H9 (cell line): Measurements from ENCODE around the gene ADGRG7. TPM values are rescaled to one million over a fixed set of nuclear protein-coding genes. Genes with fewer than 3 reads are reported as not detected.

Experiments used
- DNase-seq: peaks from one replicate; pipeline ENCODE4 v3.0.0-alpha.2; 2017
- H2AFZ ChIP-seq: one replicate; pipeline ENCODE4 v1.6.1; 2013; ENCODE audit warnings: mild to moderate bottlenecking, low read length, control low read depth, moderate library complexity
- H2AK5ac ChIP-seq: 2 replicates; pipeline ENCODE4 v1.6.1; 2013; ENCODE audit warnings: low read length, control low read depth, mixed read lengths; ENCODE audit not compliant: insufficient read length
- H2BK120ac ChIP-seq: one replicate; pipeline ENCODE4 v1.6.1; 2013; ENCODE audit warnings: low read depth, mild to moderate bottlenecking, low read length, control low read depth, inconsistent platforms; ENCODE audit not compliant: poor library complexity, severe bottlenecking
- H2BK12ac ChIP-seq: 2 replicates; pipeline ENCODE4 v1.6.1; 2013; ENCODE audit warnings: low read length, control low read depth, mixed read lengths, low read depth; ENCODE audit not compliant: insufficient read length
- H2BK15ac ChIP-seq: 2 replicates; pipeline ENCODE4 v1.6.1; 2013; ENCODE audit warnings: low read depth, low read length, control low read depth
- H2BK20ac ChIP-seq: one replicate; pipeline ENCODE4 v1.6.1; 2013; ENCODE audit warnings: low read depth, mild to moderate bottlenecking, low read length, control low read depth, inconsistent platforms; ENCODE audit not compliant: poor library complexity, severe bottlenecking
- H2BK5ac ChIP-seq: 2 replicates; pipeline ENCODE4 v1.6.1; 2013; ENCODE audit warnings: low read length, control low read depth, mixed read lengths; ENCODE audit not compliant: insufficient read length
- H3K14ac ChIP-seq: 2 replicates; pipeline ENCODE4 v1.6.1; 2013; ENCODE audit warnings: low read length, control low read depth; ENCODE audit not compliant: insufficient read depth
- H3K18ac ChIP-seq: 2 replicates; pipeline ENCODE4 v1.6.1; 2013; ENCODE audit warnings: low read depth, mild to moderate bottlenecking, mixed read lengths, low read length, control low read depth; ENCODE audit not compliant: insufficient read length
- H3K23ac ChIP-seq: 2 replicates; pipeline ENCODE4 v1.6.1; 2013; ENCODE audit warnings: low read length, control low read depth, mixed read lengths, low read depth; ENCODE audit not compliant: insufficient read length
- H3K23me2 ChIP-seq: 2 replicates; pipeline ENCODE4 v1.6.1; 2013; ENCODE audit warnings: low read depth, mild to moderate bottlenecking, mixed read lengths, low read length, control low read depth; ENCODE audit not compliant: insufficient read length, poor library complexity, severe bottlenecking
- H3K27ac ChIP-seq: 2 replicates; pipeline ENCODE4 v1.5.1; 2013; ENCODE audit warnings: low read length, control low read depth, mixed read lengths, low read depth; ENCODE audit not compliant: insufficient read length
- H3K27me3 ChIP-seq: 2 replicates; pipeline ENCODE4 v1.6.1; 2013; ENCODE audit warnings: low read length, control low read depth, inconsistent platforms; ENCODE audit not compliant: insufficient read depth
- H3K4ac ChIP-seq: 2 replicates; pipeline ENCODE4 v1.6.1; 2013; ENCODE audit warnings: low read depth, mild to moderate bottlenecking, control low read depth, inconsistent platforms, low read length, moderate library complexity
- H3K4me1 ChIP-seq: 2 replicates; pipeline ENCODE4 v1.6.1; 2013; ENCODE audit warnings: low read length, control low read depth, inconsistent platforms; ENCODE audit not compliant: insufficient read depth
- H3K4me2 ChIP-seq: 2 replicates; pipeline ENCODE4 v1.6.1; 2013; ENCODE audit warnings: low read length, control low read depth, mixed read lengths; ENCODE audit not compliant: insufficient read length, insufficient read depth
- H3K56ac ChIP-seq: 2 replicates; pipeline ENCODE4 v1.6.1; 2013; ENCODE audit warnings: low read depth, mild to moderate bottlenecking, mixed read lengths, low read length, control low read depth; ENCODE audit not compliant: insufficient read length
- H3K79me1 ChIP-seq: 2 replicates; pipeline ENCODE4 v1.6.1; 2013; ENCODE audit warnings: low read depth, mild to moderate bottlenecking, moderate library complexity, low read length, control low read depth, inconsistent platforms; ENCODE audit not compliant: insufficient read depth, poor library complexity, severe bottlenecking
- H3K79me2 ChIP-seq: 2 replicates; pipeline ENCODE4 v1.6.1; 2013; ENCODE audit warnings: low read length, control low read depth, inconsistent platforms; ENCODE audit not compliant: insufficient read depth
- H3K9ac ChIP-seq: 2 replicates; pipeline ENCODE4 v1.6.1; 2013; ENCODE audit warnings: low read length, control low read depth, mixed read lengths; ENCODE audit not compliant: insufficient read length; ENCODE audit errors: extremely low read depth
- H3K9me3 ChIP-seq: one replicate; pipeline ENCODE4 v1.6.1; 2013; ENCODE audit warnings: low read depth, low read length, inconsistent platforms; ENCODE audit not compliant: control insufficient read depth
- H3T11ph ChIP-seq: one replicate; pipeline ENCODE4 v1.6.1; 2013; ENCODE audit warnings: mild to moderate bottlenecking, low read length, control low read depth, inconsistent platforms
- H4K20me1 ChIP-seq: one replicate; pipeline ENCODE4 v1.6.1; 2013; ENCODE audit not compliant: control insufficient read depth, insufficient read length, insufficient read depth
- H4K5ac ChIP-seq: 2 replicates; pipeline ENCODE4 v1.6.1; 2013; ENCODE audit warnings: low read depth, mild to moderate bottlenecking, mixed read lengths, low read length, control low read depth; ENCODE audit not compliant: insufficient read length
- H4K8ac ChIP-seq: replicated peaks from 2 replicates; pipeline ENCODE4 v1.6.1; 2013; ENCODE audit warnings: low read length, control low read depth, mixed read lengths, low read depth; ENCODE audit not compliant: insufficient read length
- H4K91ac ChIP-seq: 2 replicates; pipeline ENCODE4 v1.6.1; 2013; ENCODE audit warnings: low read depth, mild to moderate bottlenecking, moderate library complexity, mixed read lengths, low read length, control low read depth; ENCODE audit not compliant: insufficient read length
- H3K27ac Mint-ChIP-seq, 3 experiments: 2 replicates in 2 of 3; 3 replicates in 1 of 3; pipeline ENCODE4 v1.8.0; 2020 to 2021; ENCODE audit warnings: mixed read lengths in 3 of 3, mild to moderate bottlenecking in 1 of 3, moderate library complexity in 1 of 3
- H3K27me3 Mint-ChIP-seq: 2 replicates; pipeline ENCODE4 v1.8.0; 2021; ENCODE audit warnings: low read depth, mild to moderate bottlenecking, moderate library complexity, mixed read lengths
- H3K36me3 Mint-ChIP-seq, 3 experiments: 2 replicates in 2 of 3; 3 replicates in 1 of 3; pipeline ENCODE4 v1.8.0; 2020 to 2021; ENCODE audit warnings: low read depth in 3 of 3, mixed read lengths in 3 of 3; ENCODE audit not compliant: insufficient read depth in 1 of 3
- H3K4me1 Mint-ChIP-seq, 2 experiments: 2 replicates each; pipeline ENCODE4 v1.8.0; 2020; ENCODE audit warnings: mixed read lengths in 2 of 2
- H3K4me3 Mint-ChIP-seq, 2 experiments: 2 replicates in 1 of 2; 3 replicates in 1 of 2; pipeline ENCODE4 v1.8.0; 2020 to 2021; ENCODE audit warnings: mild to moderate bottlenecking in 2 of 2, mixed read lengths in 2 of 2, moderate library complexity in 1 of 2
- H3K9me3 Mint-ChIP-seq, 2 experiments: 2 replicates in 1 of 2; 3 replicates in 1 of 2; pipeline ENCODE4 v1.8.0; 2020; ENCODE audit warnings: mild to moderate bottlenecking in 2 of 2, mixed read lengths in 2 of 2, moderate library complexity in 1 of 2
- WGBS: extraction: QIAGEN DNeasy Blood & Tissue Kit; methylation state at CpG from one replicate; pipeline ENCODE4 v1.1.7; 2013; ENCODE audit warnings: missing lambda C conversion rate, low lambda C conversion rate, mixed read lengths; ENCODE audit not compliant: insufficient read length; ENCODE audit errors: extremely low coverage; 5-methylcytosine and 5-hydroxymethylcytosine counted together
- total RNA-seq: library from RNA; stranded (reverse); gene quantifications from 2 replicates; pipeline ENCODE4 v1.2.1, GENCODE V29; 2021
- TF ChIP-seq, protein P1 (sequence below): fragments of 200-600 bp; sonication (generic); conservative IDR thresholded peaks from 3 replicates; pipeline ENCODE4 v1.8.0; 2021; ENCODE audit warnings: antibody characterized with exemption, mild to moderate bottlenecking

Gene ADGRG7
- total RNA-seq, 1 experiment from 2014 or later: not detected

- H3K27me3 ChIP-seq: no peaks in the 10 kb centered on the region
- no peak overlapping the region for H3K14ac ChIP-seq
- no peak overlapping the region for H3K4me3 Mint-ChIP-seq
- no peak overlapping the region for H3K4me2 ChIP-seq
- no peaks in the 10 kb centered on the region for H4K20me1 ChIP-seq
- peaks cover 28 to 30% of the 10 kb centered on the region in 2 experiments for H3K4me1 Mint-ChIP-seq
- no peak overlapping the region for H4K91ac ChIP-seq
- H3K9ac ChIP-seq: no peak overlapping the region
- H3K27me3 Mint-ChIP-seq: no peaks in the 10 kb centered on the region; the same call in none of the 2 replicates
- H3K36me3 Mint-ChIP-seq: peaks cover 0 to 8% (median 2%) of the 10 kb centered on the region in 3 experiments; a peak in 2 of 7 replicates
- H3K27ac ChIP-seq: no peak overlapping the region
- TF ChIP-seq, protein P1, sequence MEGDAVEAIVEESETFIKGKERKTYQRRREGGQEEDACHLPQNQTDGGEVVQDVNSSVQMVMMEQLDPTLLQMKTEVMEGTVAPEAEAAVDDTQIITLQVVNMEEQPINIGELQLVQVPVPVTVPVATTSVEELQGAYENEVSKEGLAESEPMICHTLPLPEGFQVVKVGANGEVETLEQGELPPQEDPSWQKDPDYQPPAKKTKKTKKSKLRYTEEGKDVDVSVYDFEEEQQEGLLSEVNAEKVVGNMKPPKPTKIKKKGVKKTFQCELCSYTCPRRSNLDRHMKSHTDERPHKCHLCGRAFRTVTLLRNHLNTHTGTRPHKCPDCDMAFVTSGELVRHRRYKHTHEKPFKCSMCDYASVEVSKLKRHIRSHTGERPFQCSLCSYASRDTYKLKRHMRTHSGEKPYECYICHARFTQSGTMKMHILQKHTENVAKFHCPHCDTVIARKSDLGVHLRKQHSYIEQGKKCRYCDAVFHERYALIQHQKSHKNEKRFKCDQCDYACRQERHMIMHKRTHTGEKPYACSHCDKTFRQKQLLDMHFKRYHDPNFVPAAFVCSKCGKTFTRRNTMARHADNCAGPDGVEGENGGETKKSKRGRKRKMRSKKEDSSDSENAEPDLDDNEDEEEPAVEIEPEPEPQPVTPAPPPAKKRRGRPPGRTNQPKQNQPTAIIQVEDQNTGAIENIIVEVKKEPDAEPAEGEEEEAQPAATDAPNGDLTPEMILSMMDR: no peak
- H2BK20ac ChIP-seq: no peak overlapping the region
- H3K23me2 ChIP-seq: no peaks in the 10 kb centered on the region
- no peak overlapping the region for H3K4ac ChIP-seq
- no peak overlapping the region for H2BK15ac ChIP-seq
- no peak overlapping the region for H2AFZ ChIP-seq
- H3K27ac Mint-ChIP-seq: peak overlapping the region in 2 of 3 experiments; percentile 0 to 91; a peak in 2 of 7 replicates
- no peak overlapping the region for H2BK5ac ChIP-seq
- H4K8ac ChIP-seq: no peak overlapping the region
- H3K79me1 ChIP-seq: no peaks in the 10 kb centered on the region
- H2BK120ac ChIP-seq: no peak overlapping the region
- no CpG with 5 or more reads among the region's 8 CpGs for WGBS
- no peak overlapping the region for H3K23ac ChIP-seq
- no peak overlapping the region for H2BK12ac ChIP-seq
- no peaks in the 10 kb centered on the region for H3K9me3 ChIP-seq
- H2AK5ac ChIP-seq: no peak overlapping the region
- no peaks in the 10 kb centered on the region for H3K79me2 ChIP-seq
- H3K9me3 Mint-ChIP-seq: peaks cover 4 to 6% of the 10 kb centered on the region in 2 experiments; a peak in 4 of 5 replicates
- H4K5ac ChIP-seq: no peak overlapping the region
- peaks cover 3% of the 10 kb centered on the region; the same call in 1 of the 2 replicates for H3K4me1 ChIP-seq
- DNase-seq: peak; percentile 31
- no peak overlapping the region for H3K56ac ChIP-seq
- H3T11ph ChIP-seq: no peak overlapping the region
- no peak overlapping the region for H3K18ac ChIP-seq
These were observed 4.0 kb upstream of the ADGRG7 start for GRCh38 chr3:100605358-100605757.
